ENCODE results near the gene SLC49A3.

SLC49A3 gene

GRCh38 chr4:653831-654502 is 35.0 kb downstream of the SLC49A3 start:
- H3K4me1 ChIP-seq, result peaks cover 0 to 15% (median 7%) of the 10 kb centered on the region in 10 experiments; a peak in 9 of 20 replicates
- H3K4me2 ChIP-seq, result no peak overlapping the region
- H3K27me3 ChIP-seq, result no peaks in the 10 kb centered on the region
- no peak for TF ChIP-seq Cebpa-rat (IDR thresholded peaks at IDR 0.05)
- no peak overlapping the region for H3K27ac ChIP-seq
- H3K36me3 ChIP-seq, result no peaks in the 10 kb centered on the region
- H4K20me1 ChIP-seq, result no peaks in the 10 kb centered on the region
- H3K4me3 ChIP-seq, result no peak overlapping the region
- no peak overlapping the region for H3K9ac ChIP-seq
- H3K9me3 ChIP-seq (replicated peaks in 1 of 11), result peaks cover under 1 to 14% (median 7%) of the 10 kb centered on the region in 11 experiments; a peak in 14 of 22 replicates

- H4K20me1 ChIP-seq, result no peaks in the 10 kb centered on the region
- no peaks in the 10 kb centered on the region for H3K27me3 ChIP-seq
- no peak for TF ChIP-seq Cebpa-rat (IDR thresholded peaks at IDR 0.05)
- H3K4me2 ChIP-seq, result no peak overlapping the region
- H3K4me3 ChIP-seq, result no peak overlapping the region
- peaks cover 8 to 21% (median 14%) of the 10 kb centered on the region in 11 experiments; a peak in 19 of 22 replicates for H3K9me3 ChIP-seq (replicated peaks in 1 of 11)
- H3K9ac ChIP-seq, result no peak overlapping the region
- H3K27ac ChIP-seq, result no peak overlapping the region
- peaks cover 0 to 15% (median 7%) of the 10 kb centered on the region in 10 experiments; a peak in 9 of 20 replicates for H3K4me1 ChIP-seq
- no peaks in the 10 kb centered on the region for H3K36me3 ChIP-seq
These were observed 35.7 kb downstream of the SLC49A3 start for GRCh38 chr4:653080-653821.

DNA sequence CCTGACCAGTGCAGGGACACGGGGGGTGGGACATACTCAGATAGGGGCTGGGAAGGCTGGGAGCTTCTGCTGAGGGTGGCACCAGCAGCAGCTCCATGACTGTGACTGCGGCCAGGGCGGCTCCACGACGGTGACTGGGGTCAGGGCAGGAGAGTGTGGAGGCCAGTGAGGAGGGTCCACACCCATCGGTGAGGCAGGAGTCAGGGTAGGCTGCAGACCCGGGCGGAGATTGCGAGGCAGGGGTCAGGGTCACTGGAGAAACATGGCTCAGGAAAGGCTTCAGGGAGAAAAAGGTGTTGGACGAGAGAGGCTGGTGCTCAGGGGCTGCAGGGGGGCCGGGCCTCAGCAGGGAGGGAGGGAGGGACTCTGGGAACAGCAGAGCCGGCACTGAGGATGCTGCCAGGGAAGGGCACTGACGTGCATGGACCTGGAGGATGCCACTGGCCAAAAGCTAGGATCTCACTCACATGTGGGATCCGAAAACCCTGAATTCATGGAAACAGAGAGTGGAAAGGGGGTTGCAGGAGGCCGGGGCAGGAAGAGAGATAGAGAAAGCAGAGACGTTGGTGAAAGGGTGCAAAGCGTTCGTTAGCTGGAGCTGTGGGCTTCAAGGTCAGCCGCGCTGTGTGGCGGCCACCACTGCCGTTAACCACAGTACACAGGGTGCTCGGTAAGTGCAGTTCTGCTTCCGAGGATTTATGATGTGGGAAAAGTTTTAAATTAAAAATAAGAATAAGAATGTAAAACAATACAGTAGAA is 36.9 kb downstream of the SLC49A3 start:
- no peak overlapping the region for H3K4me2 ChIP-seq
- no peak for TF ChIP-seq Cebpa-rat (IDR thresholded peaks at IDR 0.05)
- no peaks in the 10 kb centered on the region for H3K36me3 ChIP-seq
- no peak overlapping the region for H3K9ac ChIP-seq
- H3K9me3 ChIP-seq (replicated peaks in 1 of 11), result peaks cover 20 to 33% (median 25%) of the 10 kb centered on the region in 11 experiments
- H4K20me1 ChIP-seq, result no peaks in the 10 kb centered on the region
- H3K27ac ChIP-seq, result no peak overlapping the region
- H3K4me1 ChIP-seq, result peaks cover 0 to 18% (median 7%) of the 10 kb centered on the region in 10 experiments; a peak in 9 of 20 replicates
- H3K4me3 ChIP-seq, result no peak overlapping the region
- H3K27me3 ChIP-seq, result no peaks in the 10 kb centered on the region

GRCh38 chr4:650951-651883 is 37.7 kb downstream of the SLC49A3 start:
- no peak for TF ChIP-seq Cebpa-rat (IDR thresholded peaks at IDR 0.05)
- Histone ChIP-seq H3K4me1 (peaks cover 6 to 26% (median 14%) of the 10 kb centered on the region in 10 experiments), H3K27me3 (no peaks in the 10 kb centered on the region), H3K4me2 (no peak overlapping the region), H3K9ac (no peak overlapping the region), H3K9me3 (replicated peaks in 1 of 11) (peaks cover 26 to 41% (median 32%) of the 10 kb centered on the region in 11 experiments), H4K20me1 (no peaks in the 10 kb centered on the region), H3K27ac (no peak overlapping the region), H3K4me3 (no peak overlapping the region), H3K36me3 (no peaks in the 10 kb centered on the region)

GRCh38 chr4:650461-650860 is 38.5 kb downstream of the SLC49A3 start:
- Histone ChIP-seq H3K36me3 (no peaks in the 10 kb centered on the region), H4K20me1 (no peaks in the 10 kb centered on the region), H3K4me3 (no peak overlapping the region), H3K4me2 (0 out of 22 replicates have a peak overlapping the region, but pooled peaks of 1 of the 11 experiments have one; percentile 33), H3K4me1 (peaks cover 14 to 34% (median 17%) of the 10 kb centered on the region in 10 experiments), H3K27ac (no peak overlapping the region), H3K9ac (no peak overlapping the region), H3K27me3 (no peaks in the 10 kb centered on the region), H3K9me3 (replicated peaks in 1 of 11) (peaks cover 26 to 48% (median 34%) of the 10 kb centered on the region in 11 experiments)
- no peak for TF ChIP-seq Cebpa-rat (IDR thresholded peaks at IDR 0.05)

GRCh38 chr4:649751-650310 is 39.1 kb downstream of the SLC49A3 start:
- H4K20me1 ChIP-seq, result no peaks in the 10 kb centered on the region
- H3K27ac ChIP-seq, result no peak overlapping the region
- peaks cover 14 to 35% (median 17%) of the 10 kb centered on the region in 10 experiments for H3K4me1 ChIP-seq
- peaks cover 28 to 54% (median 35%) of the 10 kb centered on the region in 11 experiments for H3K9me3 ChIP-seq (replicated peaks in 1 of 11)
- no peaks in the 10 kb centered on the region for H3K36me3 ChIP-seq
- H3K27me3 ChIP-seq, result no peaks in the 10 kb centered on the region
- H3K4me3 ChIP-seq, result no peak overlapping the region
- TF ChIP-seq Cebpa-rat (IDR thresholded peaks at IDR 0.05), result no peak
- peak overlapping the region in 7 of 11 experiments; percentile 2 to 55 (median 33); a peak in 8 of 22 replicates for H3K4me2 ChIP-seq
- no peak overlapping the region for H3K9ac ChIP-seq

DNA sequence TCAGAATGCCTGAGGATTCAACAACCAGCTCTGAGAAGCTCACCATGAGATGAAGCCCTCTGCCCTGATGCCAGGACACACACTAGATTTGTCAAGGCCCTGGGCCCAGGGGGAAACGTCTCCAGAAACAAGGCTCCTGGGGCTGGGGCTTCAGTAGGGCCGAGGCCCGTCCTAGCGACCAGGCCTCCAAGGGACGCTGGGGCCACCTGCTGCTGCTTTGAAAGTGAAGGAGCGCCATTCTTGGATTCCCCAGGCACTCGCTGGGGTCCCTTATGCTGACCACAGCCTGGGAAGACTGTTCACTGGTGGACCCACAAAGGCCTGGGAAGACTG is 39.7 kb downstream of the SLC49A3 start:
- Histone ChIP-seq H3K9ac (no peak overlapping the region), H3K27me3 (no peaks in the 10 kb centered on the region), H3K36me3 (no peaks in the 10 kb centered on the region), H3K4me3 (no peak overlapping the region), H3K9me3 (replicated peaks in 1 of 11) (peaks cover 34 to 60% (median 41%) of the 10 kb centered on the region in 11 experiments), H3K27ac (no peak overlapping the region), H3K4me1 (peaks cover 14 to 35% (median 17%) of the 10 kb centered on the region in 10 experiments), H4K20me1 (no peaks in the 10 kb centered on the region), H3K4me2 (peak overlapping the region in 6 of 11 experiments; percentile 2 to 55 (median 24); a peak in 5 of 22 replicates)
- TF ChIP-seq Cebpa-rat (IDR thresholded peaks at IDR 0.05), result no peak
